WI38 (cell line): ENCODE results near the gene SEC23B.
"Not testable (repeated sequence)": the region's sequence is repeated elsewhere in the genome, so short reads cannot be mapped to it uniquely, and the experiment has no call there.

Experiments used
- H3K4me3 ChIP-seq: 2 replicates; pipeline ENCODE4 v1.5.1; 2011; ENCODE audit warnings: low read depth, mild to moderate bottlenecking, control low read depth, low read length
- TF ChIP-seq, protein P1 (sequence below): IDR thresholded peaks from 2 replicates; pipeline ENCODE4 v1.5.1; 2012; ENCODE audit warnings: low read depth, mild to moderate bottlenecking, control low read depth, low read length

The SEC23B gene

DNA sequence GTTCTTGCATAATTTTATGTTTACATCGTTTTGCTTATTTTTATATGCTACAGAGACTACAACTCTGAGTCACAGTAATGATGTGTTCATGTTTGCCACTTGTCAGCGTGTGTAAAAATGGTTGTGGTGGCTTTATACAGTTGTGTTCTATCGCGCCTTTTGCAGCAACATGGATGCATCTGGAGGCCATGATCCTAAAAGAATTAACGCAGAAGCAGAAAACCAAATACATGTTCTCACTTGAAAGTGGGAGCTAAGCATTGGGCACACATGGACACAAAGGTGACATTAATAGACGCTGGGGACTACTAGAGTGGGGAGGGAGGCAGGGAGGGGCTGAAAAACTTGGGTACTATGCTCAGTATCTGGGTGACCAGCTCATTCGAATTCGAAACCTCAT lies 996 bp upstream of the SEC23B start:
- TF ChIP-seq, protein P1, sequence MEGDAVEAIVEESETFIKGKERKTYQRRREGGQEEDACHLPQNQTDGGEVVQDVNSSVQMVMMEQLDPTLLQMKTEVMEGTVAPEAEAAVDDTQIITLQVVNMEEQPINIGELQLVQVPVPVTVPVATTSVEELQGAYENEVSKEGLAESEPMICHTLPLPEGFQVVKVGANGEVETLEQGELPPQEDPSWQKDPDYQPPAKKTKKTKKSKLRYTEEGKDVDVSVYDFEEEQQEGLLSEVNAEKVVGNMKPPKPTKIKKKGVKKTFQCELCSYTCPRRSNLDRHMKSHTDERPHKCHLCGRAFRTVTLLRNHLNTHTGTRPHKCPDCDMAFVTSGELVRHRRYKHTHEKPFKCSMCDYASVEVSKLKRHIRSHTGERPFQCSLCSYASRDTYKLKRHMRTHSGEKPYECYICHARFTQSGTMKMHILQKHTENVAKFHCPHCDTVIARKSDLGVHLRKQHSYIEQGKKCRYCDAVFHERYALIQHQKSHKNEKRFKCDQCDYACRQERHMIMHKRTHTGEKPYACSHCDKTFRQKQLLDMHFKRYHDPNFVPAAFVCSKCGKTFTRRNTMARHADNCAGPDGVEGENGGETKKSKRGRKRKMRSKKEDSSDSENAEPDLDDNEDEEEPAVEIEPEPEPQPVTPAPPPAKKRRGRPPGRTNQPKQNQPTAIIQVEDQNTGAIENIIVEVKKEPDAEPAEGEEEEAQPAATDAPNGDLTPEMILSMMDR: no peak
- H3K4me3 ChIP-seq: peak overlapping the region; percentile 71

DNA sequence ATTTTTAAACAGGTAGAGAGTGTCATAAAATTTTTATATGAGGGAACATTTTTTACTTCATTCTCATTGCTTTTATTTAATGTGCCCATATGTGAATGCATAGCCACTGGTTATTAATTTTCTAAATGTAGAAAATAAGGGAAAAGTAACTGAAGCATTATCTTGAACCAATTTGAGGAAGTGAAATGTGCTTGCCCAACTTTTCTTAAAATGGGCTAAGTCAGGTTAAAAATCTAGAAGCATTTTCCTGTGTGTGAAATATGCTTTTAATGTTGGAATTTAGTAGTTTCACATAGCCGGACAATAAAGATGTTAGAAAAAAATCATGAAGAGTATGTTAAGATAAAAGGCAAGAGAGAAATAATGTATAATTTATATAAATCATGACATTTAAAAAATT lies 3.8 kb downstream of the SEC23B start:
- TF ChIP-seq, protein P1: no peak
- H3K4me3 ChIP-seq: no peak overlapping the region

DNA sequence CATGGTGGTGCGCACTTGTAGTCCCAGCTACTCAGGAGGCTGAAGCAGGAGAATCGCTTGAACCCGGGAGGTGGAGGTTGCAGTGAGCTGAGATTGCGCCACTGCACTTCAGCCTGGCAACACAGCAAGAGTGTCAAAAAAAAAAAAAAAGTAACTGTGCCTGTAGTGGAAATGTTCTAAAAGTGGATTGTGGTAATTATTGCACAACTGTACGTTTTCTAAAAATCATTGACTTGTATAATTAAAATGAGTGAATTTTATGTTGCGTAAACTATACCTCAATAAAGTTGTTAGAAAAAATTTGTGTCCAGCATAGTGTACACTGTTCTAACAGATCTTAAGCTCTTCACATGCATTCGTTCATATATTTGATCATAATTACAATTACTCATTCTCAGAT lies 5.5 kb downstream of the SEC23B start:
- no peak overlapping the region for H3K4me3 ChIP-seq
- TF ChIP-seq, protein P1: no peak

DNA sequence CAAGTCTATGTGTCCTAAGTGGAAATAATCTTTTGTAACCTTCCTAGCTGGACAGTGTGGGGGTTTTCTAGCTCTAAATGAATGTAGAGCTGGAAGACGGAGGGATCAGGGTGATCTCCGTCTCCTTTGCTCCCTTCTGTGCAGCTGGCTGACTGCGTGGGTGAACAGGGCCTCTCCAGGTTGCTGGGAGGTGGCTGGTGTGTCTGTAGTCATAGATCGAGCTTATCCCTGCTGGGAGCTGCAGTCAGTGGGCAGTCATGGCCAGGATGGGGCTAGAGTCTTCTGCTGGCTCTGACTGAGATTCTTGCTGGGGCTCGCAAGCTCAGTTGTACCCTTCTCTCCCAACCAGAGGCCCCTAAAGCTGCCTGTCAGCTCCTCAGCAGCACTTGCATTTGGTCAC lies 6.4 kb downstream of the SEC23B start:
- TF ChIP-seq, protein P1: no peak
- no peak overlapping the region for H3K4me3 ChIP-seq

DNA sequence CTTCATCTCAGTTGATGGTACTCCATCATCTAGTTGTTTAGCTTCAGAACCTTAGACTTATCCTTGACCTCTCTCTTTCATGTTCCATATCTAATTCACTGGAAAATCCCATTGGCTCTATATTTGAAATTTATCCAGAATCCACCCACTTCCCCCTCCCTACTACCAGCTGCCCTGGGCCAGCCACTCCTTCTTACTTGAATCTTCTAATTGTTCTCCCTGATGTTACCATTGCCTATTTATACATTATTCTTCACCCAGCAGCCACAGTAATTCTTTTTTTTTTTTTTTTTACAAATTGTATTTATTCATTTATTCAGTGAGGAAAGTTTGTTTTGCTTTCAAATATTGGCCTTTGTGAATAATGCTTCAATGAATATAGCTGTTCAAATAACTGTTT lies 8.2 kb downstream of the SEC23B start:
- TF ChIP-seq, protein P1: no peak

DNA sequence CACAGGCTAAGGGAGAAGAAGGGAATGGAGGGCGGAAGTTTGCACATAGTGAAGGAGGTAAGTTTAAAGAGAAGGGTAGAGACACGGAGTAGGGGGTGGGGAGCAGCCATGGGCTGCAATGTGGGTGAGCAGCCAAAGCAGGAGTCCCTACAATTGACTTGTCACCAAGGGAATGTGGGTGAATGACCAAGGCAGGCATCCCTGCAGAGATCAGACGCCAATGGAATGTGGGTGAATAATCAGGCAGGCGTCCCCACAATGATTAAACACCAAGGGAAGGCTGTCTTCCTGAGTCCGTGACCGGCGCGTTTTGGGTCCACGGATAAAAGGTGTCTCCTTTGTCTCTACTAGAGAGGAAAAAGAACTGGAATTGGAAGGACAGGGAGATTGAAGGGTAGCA lies 14.3 kb downstream of the SEC23B start:
- not testable (repeated sequence) for H3K4me3 ChIP-seq

More for the DNA sequence above, 8.2 kb downstream of the SEC23B start:
- H3K4me3 ChIP-seq: no peak overlapping the region

- TF ChIP-seq, protein P1: no peak
- H3K4me3 ChIP-seq: no peak overlapping the region
Observed at GRCh38 chr20:18523066-18523465, 15.3 kb downstream of the SEC23B start.

DNA sequence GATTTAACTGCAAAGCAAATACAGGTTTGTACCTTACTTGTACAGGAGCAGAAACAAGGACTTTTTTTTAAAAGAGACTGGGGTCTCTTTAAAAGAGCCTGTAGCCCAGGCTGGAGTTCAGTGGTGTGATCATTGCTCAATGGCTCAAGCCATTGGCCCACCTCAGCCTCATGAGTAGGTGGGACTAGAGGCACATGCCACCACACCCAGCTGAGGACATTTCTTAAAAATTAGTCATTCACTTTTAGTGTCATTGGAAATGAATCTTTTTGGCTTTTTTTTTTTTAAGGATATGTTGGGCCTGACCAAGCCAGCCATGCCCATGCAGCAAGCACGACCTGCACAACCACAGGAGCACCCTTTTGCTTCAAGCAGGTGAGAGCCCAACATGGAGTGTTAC lies 16.9 kb downstream of the SEC23B start:
- H3K4me3 ChIP-seq: no peak overlapping the region
- TF ChIP-seq, protein P1: no peak

- not testable (repeated sequence) for H3K4me3 ChIP-seq
Observed at GRCh38 chr20:18526761-18527160, 19.0 kb downstream of the SEC23B start.
